AG08395 (cell line): ENCODE data around the gene CASKIN1.
"Not testable (repeated sequence)": the region's sequence is repeated elsewhere in the genome, so short reads cannot be mapped to it uniquely, and the experiment has no call there.

ENCODE experiments used
- DNase-seq: peaks from one replicate; pipeline ENCODE4 v3.0.0; 2012; ENCODE audit warnings: mixed read lengths, low spot score

Gene CASKIN1

GRCh38 chr16:2196162-2196980 is at the start of gene CASKIN1:
CASKIN1 (minus strand) TSS chr16:2196605; CDS start chr16:2196432, 173 bp downstream.
- peak; percentile 40 for DNase-seq

GRCh38 chr16:2244926-2245795 is 48.8 kb upstream of the CASKIN1 start:
- no peak for DNase-seq

- DNase-seq = no peak
Observed at GRCh38 chr16:2244301-2244700, 47.9 kb upstream of the CASKIN1 start.

GRCh38 chr16:2243781-2244180 is 47.4 kb upstream of the CASKIN1 start:
- no peak for DNase-seq

- no peak for DNase-seq
Observed at GRCh38 chr16:2243031-2243528, 46.7 kb upstream of the CASKIN1 start.

- no peak for DNase-seq
Observed at GRCh38 chr16:2242598-2242997, 46.2 kb upstream of the CASKIN1 start.

- not testable (repeated sequence) for DNase-seq
Observed at GRCh38 chr16:2240331-2240730, 43.9 kb upstream of the CASKIN1 start.

- DNase-seq = no peak
Observed at GRCh38 chr16:2238838-2239675, 42.7 kb upstream of the CASKIN1 start.

GRCh38 chr16:2238150-2238837 is 41.9 kb upstream of the CASKIN1 start:
- no peak for DNase-seq

GRCh38 chr16:2237493-2238149 is 41.2 kb upstream of the CASKIN1 start:
- DNase-seq = no peak

- no peak for DNase-seq
Observed at GRCh38 chr16:2237102-2237482, 40.7 kb upstream of the CASKIN1 start.

- DNase-seq = peak; percentile 60
Observed at GRCh38 chr16:2236337-2237101, 40.1 kb upstream of the CASKIN1 start, which contains the start of gene DNASE1L2. DNASE1L2 (plus strand) TSS chr16:2236444; CDS start chr16:2236817, 373 bp downstream.

- no peak for DNase-seq
Observed at GRCh38 chr16:2235695-2236336, 39.4 kb upstream of the CASKIN1 start.

GRCh38 chr16:2235234-2235651 is 38.8 kb upstream of the CASKIN1 start:
- DNase-seq = no peak

- no peak for DNase-seq
Observed at GRCh38 chr16:2234813-2235170, 38.4 kb upstream of the CASKIN1 start.

GRCh38 chr16:2233872-2234812 is 37.7 kb upstream of the CASKIN1 start:
- DNase-seq = no peak

GRCh38 chr16:2233046-2233775 is 36.8 kb upstream of the CASKIN1 start:
- DNase-seq = no peak
